Stimulated activated naive CD8-positive, alpha-beta T cell treated with anti-CD3 and anti-CD28 coated beads, Interleukin-15, Interleukin-2, amounts not matched to agents 100 ng/mL and 50 ng/mL, for 24 hours (primary cell): ENCODE measurements around the gene TPRN.
"Not testable (repeated sequence)": the region's sequence is repeated elsewhere in the genome, so short reads cannot be mapped to it uniquely, and the experiment has no call there.

Source experiments
- H3K27ac Mint-ChIP-seq: one replicate; pipeline ENCODE4 v1.8.0; 2021; ENCODE audit warnings: mild to moderate bottlenecking, mixed read lengths
- H3K27me3 Mint-ChIP-seq: one replicate; pipeline ENCODE4 v1.8.0; 2021; ENCODE audit warnings: mixed read lengths
- H3K36me3 Mint-ChIP-seq: one replicate; pipeline ENCODE4 v1.8.0; 2021; ENCODE audit warnings: low read depth, mixed read lengths
- H3K4me1 Mint-ChIP-seq: one replicate; pipeline ENCODE4 v1.8.0; 2021; ENCODE audit warnings: low read depth, mixed read lengths
- H3K4me3 Mint-ChIP-seq: one replicate; pipeline ENCODE4 v1.8.0; 2021; ENCODE audit warnings: mild to moderate bottlenecking, mixed read lengths
- H3K9me3 Mint-ChIP-seq: one replicate; pipeline ENCODE4 v1.8.0; 2021; ENCODE audit warnings: mixed read lengths

Gene TPRN

DNA sequence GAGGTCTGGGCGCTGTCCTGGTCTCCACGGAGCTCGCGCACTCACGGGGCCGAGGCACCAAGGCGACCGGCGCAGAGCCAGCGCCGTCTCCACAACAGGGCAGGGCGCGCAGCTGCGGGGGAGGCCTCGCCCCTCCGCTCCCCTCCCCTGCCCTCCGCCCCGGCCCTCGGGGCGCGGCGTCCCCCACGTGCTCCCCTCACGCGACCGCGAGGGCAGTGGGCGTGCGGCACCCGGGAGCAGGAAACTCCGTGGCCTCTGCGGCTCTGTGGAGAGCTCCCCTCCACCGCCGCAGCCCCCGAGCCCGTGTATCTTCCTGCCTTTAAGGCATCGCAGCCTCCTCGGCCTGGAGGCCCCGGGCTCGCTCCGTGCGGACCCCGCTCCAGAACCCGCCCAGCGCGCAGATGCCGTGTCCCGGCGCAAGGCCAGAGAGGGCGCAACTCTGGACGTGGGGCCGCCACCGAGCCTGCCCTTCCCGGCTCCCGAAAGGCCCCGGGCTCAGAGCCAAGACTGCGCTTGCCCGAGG lies 39.8 kb upstream of the TPRN start:
- Mint-ChIP-seq H3K9me3 (no peaks in the 10 kb centered on the region), H3K27ac (peak overlapping the region; percentile 61), H3K27me3 (no peaks in the 10 kb centered on the region), H3K36me3 (peaks cover 27% of the 10 kb centered on the region), H3K4me1 (peaks cover 36% of the 10 kb centered on the region), H3K4me3 (peak overlapping the region; percentile 82)

DNA sequence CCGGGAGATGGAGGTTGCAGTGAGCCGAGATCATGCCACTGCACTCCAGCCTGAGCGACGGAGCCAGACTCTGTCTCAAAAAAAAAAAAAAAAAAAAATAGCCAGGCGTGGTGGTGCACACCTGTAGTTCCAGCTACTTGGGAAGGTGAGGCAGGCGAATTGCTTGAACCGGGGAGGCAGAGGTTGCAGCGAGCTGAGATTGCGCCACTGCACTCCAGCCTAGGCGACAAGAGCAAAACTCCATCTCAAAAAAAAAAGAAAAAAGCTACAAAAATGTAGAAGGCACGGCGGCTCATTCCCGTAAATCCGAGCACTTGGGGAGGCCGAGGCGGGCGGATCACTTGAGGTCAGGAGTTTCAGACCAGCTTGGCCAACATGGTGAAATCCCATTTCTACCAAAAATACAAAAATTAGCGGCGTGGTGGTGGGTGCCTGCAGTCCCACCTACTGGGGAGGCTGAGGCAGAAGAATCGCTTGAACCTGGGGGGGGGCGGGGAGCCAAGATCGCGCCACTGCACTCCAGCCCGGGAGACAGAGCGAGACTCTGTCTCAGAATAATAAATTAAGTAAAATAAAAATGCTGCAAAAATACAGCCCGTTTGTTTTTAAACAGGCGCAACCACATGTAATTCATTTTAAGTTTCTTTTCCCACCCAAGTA lies 39.1 kb upstream of the TPRN start:
- peaks cover 27% of the 10 kb centered on the region for H3K36me3 Mint-ChIP-seq
- H3K4me3 Mint-ChIP-seq: peak overlapping the region; percentile 82
- H3K27ac Mint-ChIP-seq: peak overlapping the region; percentile 61
- peaks cover 36% of the 10 kb centered on the region for H3K4me1 Mint-ChIP-seq
- not testable (repeated sequence) for H3K27me3 Mint-ChIP-seq, H3K9me3 Mint-ChIP-seq

DNA sequence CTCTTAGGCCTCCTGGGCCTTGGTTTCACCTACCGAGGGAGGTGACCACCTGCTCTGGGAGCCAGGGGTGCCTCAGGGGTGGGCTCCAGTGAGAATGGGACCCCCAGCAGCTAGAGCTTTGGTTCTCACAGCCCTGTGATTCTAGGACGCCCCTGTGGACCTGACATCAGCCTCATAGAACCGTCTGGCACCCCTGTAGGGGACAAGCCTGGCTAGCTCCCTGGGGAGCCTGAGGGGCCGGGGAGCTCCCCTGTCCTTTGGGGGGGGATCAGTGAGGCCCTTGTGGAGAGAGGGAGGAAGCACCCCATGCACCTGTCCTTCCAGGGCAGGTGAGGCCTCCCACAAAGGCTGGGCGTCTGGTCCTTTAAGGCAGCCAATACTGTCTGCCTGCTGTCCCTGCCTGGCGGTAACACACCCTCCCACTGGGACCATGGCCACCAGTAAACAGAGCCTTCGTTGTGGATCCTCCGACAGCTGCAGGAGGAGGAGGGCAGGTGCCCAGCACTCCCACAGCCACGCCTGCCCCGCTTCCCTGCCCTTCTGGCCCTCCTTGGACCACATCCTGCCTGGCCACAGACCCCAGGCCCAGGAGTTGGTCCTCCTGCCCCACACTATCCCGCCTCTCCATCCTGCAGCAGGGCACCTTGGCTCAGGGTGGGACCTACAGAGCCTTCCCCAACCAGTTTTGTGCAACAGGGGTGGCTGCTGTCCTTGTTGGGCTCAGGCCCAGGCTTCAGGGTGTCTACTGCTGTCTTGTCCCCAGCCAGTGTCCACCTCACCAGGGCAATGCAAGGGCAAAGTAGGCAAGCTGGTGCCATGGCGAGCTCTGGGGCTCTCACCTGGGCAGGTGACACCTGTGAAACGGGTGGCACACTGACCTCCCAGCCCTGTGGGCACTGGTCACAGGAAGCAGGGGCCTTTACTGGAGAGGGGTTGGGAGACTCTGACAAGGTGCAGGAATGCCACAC lies 37.5 kb upstream of the TPRN start:
- H3K36me3 Mint-ChIP-seq: peaks cover 17% of the 10 kb centered on the region
- H3K4me1 Mint-ChIP-seq: peaks cover 32% of the 10 kb centered on the region
- no peak overlapping the region for H3K4me3 Mint-ChIP-seq
- H3K9me3 Mint-ChIP-seq: no peaks in the 10 kb centered on the region
- no peaks in the 10 kb centered on the region for H3K27me3 Mint-ChIP-seq
- H3K27ac Mint-ChIP-seq: no peak overlapping the region

DNA sequence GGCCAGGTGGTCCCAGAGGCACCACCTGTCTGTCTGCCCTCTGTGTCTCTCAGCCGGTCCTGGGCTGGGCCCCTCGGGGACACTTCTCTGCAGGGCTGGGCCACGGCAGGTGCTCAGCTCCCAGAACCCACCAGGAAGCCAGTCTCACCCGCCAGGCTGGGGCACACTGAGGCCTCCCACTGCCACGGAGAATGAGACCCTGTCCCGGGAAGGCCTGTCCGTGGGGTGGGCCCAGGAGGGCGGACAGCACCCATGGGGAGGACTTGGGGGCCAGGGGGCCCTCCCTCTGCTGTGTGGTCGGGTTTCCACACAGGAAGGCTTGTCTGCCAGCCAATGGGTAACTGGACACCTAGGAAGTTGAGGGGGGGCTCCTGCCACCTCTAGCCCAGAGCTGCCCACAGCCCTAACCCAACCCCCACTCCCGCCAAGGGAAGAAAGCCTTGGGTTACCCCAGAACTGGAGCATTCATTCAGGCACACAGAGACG lies 36.4 kb upstream of the TPRN start:
- H3K27me3 Mint-ChIP-seq: no peaks in the 10 kb centered on the region
- H3K9me3 Mint-ChIP-seq: no peaks in the 10 kb centered on the region
- no peak overlapping the region for H3K4me3 Mint-ChIP-seq
- H3K27ac Mint-ChIP-seq: no peak overlapping the region
- peaks cover 7% of the 10 kb centered on the region for H3K36me3 Mint-ChIP-seq
- H3K4me1 Mint-ChIP-seq: peaks cover 21% of the 10 kb centered on the region

GRCh38 chr9:137236238-137236935 lies 35.8 kb upstream of the TPRN start:
- Mint-ChIP-seq H3K4me3 (no peak overlapping the region), H3K9me3 (no peaks in the 10 kb centered on the region), H3K4me1 (peaks cover 21% of the 10 kb centered on the region), H3K27ac (no peak overlapping the region), H3K36me3 (peaks cover 4% of the 10 kb centered on the region), H3K27me3 (no peaks in the 10 kb centered on the region)

DNA sequence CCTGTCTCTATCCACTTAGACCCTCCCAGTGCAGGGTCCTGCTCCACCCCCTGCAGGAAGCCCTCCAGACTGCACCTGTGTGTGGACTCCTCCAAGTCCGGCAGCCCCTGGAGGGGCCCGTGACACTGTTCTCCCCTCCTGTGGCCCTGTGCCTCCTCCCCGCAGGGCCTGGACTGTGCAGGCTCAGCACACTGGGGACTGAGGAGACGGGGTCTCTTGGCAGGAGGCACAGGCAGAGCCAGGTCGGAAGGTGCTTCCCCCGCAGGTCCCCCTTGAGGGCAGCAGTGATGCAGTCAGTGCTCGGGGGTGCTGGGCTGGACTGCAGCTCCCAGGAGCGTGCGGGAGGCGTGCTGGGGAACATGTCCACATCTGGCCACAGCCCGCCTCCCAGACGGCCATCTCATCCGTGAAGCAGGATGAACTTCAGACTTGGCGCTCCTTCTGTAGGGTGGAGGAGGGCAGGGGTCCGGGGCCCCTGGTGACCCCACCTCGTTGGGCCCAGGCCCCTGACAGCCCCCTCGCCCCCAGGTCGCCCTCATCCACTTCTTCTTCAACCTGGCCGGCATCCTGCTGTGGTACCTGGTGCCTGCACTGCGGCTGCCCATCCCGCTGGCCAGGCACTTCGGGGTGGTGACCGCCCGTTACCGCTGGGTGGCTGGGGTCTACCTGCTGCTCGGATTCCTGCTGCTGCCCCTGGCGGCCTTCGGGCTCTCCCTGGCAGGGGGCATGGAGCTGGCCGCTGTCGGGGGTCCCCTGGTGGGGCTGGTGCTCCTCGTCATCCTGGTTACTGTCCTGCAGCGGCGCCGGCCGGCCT lies 35.1 kb upstream of the TPRN start:
- Mint-ChIP-seq H3K36me3 (no peaks in the 10 kb centered on the region), H3K27me3 (no peaks in the 10 kb centered on the region), H3K4me3 (no peak overlapping the region), H3K9me3 (no peaks in the 10 kb centered on the region), H3K27ac (no peak overlapping the region), H3K4me1 (peaks cover 21% of the 10 kb centered on the region)

- H3K4me1 Mint-ChIP-seq: peaks cover 20% of the 10 kb centered on the region
- H3K36me3 Mint-ChIP-seq: no peaks in the 10 kb centered on the region
- H3K27me3 Mint-ChIP-seq: no peaks in the 10 kb centered on the region
- H3K4me3 Mint-ChIP-seq: no peak overlapping the region
- no peaks in the 10 kb centered on the region for H3K9me3 Mint-ChIP-seq
- no peak overlapping the region for H3K27ac Mint-ChIP-seq
These were observed 34.4 kb upstream of the TPRN start for GRCh38 chr9:137234758-137235423.

GRCh38 chr9:137234055-137234697 lies 33.6 kb upstream of the TPRN start:
- H3K27ac Mint-ChIP-seq: no peak overlapping the region
- no peak overlapping the region for H3K4me3 Mint-ChIP-seq
- no peaks in the 10 kb centered on the region for H3K27me3 Mint-ChIP-seq
- no peaks in the 10 kb centered on the region for H3K9me3 Mint-ChIP-seq
- no peaks in the 10 kb centered on the region for H3K36me3 Mint-ChIP-seq
- peaks cover 15% of the 10 kb centered on the region for H3K4me1 Mint-ChIP-seq

- Mint-ChIP-seq H3K36me3 (no peaks in the 10 kb centered on the region), H3K4me3 (no peak overlapping the region), H3K27ac (no peak overlapping the region), H3K9me3 (no peaks in the 10 kb centered on the region), H3K4me1 (peaks cover 8% of the 10 kb centered on the region), H3K27me3 (no peaks in the 10 kb centered on the region)
These were observed 32.8 kb upstream of the TPRN start for GRCh38 chr9:137233143-137233980.

DNA sequence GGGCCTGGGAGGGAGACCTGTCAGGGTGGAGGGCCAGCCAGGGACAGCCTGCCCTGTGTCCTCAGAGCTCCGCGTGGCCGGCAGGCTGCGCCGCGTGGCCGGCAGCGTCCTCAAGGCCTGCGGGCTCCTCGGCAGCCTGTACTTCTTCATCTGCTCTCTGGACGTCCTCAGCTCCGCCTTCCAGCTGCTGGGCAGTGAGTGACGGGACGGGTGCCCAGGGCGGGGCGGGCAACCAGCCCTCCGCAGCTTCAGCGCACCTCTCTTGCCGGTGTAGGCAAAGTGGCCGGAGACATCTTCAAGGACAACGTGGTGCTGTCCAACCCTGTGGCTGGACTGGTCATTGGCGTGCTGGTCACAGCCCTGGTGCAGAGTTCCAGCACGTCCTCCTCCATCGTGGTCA lies 32.0 kb upstream of the TPRN start:
- Mint-ChIP-seq H3K4me1 (peaks cover 5% of the 10 kb centered on the region), H3K4me3 (no peak overlapping the region), H3K27me3 (peaks cover 3% of the 10 kb centered on the region), H3K36me3 (no peaks in the 10 kb centered on the region), H3K27ac (no peak overlapping the region), H3K9me3 (no peaks in the 10 kb centered on the region)

DNA sequence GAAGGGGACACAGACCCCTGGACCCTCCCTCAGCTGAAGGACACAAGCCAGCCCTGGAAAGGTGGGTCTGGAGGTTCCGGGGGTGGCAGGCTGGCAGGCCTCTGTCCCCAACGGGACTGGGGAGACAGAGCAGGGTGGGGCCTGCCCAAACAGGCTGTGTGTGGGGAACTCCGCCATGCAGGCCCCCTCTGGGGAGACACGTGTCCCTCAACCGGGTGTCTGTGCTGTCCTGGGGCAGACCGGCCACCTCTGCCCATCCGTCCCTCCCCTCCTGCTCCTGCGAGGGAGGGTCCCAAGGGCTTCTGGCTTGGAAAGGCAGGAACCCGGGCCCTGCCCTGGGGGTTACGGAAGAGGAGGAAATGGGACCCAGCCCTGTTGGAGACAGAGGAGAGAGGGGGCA lies 31.6 kb upstream of the TPRN start:
- Mint-ChIP-seq H3K27me3 (peaks cover 4% of the 10 kb centered on the region), H3K36me3 (no peaks in the 10 kb centered on the region), H3K4me1 (peaks cover 4% of the 10 kb centered on the region), H3K9me3 (no peaks in the 10 kb centered on the region), H3K4me3 (no peak overlapping the region), H3K27ac (no peak overlapping the region)

GRCh38 chr9:137231372-137232039 lies 31.0 kb upstream of the TPRN start:
- H3K27ac Mint-ChIP-seq: no peak overlapping the region
- H3K4me1 Mint-ChIP-seq: peaks cover 4% of the 10 kb centered on the region
- H3K36me3 Mint-ChIP-seq: no peaks in the 10 kb centered on the region
- no peak overlapping the region for H3K4me3 Mint-ChIP-seq
- peaks cover 4% of the 10 kb centered on the region for H3K27me3 Mint-ChIP-seq
- no peaks in the 10 kb centered on the region for H3K9me3 Mint-ChIP-seq
